ENCODE measurements around the gene PTPN7.

DNA sequence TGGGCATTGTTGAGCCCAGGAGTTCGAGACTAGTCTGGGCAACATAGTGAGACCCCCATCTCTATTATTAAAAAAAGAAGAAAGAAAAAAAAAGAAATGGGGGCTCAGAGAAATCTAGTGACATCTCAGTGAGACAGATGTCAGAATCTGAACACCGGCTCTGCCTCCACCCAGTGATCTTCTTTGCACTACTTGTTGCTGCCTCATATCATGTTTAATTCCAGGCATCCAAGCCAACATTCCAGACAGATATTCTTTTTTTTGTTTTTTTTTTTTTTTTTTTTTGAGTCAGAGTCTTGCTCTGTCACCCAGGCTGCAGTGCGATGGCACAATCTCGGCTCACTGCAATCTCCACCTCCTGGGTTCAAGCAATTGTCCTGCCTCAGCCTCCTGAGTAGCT, 10.8 kb downstream of the PTPN7 start:
- TF ChIP-seq POLR2A (IDR thresholded peaks at IDR 0.05), result no peak
- TF ChIP-seq, protein P1, sequence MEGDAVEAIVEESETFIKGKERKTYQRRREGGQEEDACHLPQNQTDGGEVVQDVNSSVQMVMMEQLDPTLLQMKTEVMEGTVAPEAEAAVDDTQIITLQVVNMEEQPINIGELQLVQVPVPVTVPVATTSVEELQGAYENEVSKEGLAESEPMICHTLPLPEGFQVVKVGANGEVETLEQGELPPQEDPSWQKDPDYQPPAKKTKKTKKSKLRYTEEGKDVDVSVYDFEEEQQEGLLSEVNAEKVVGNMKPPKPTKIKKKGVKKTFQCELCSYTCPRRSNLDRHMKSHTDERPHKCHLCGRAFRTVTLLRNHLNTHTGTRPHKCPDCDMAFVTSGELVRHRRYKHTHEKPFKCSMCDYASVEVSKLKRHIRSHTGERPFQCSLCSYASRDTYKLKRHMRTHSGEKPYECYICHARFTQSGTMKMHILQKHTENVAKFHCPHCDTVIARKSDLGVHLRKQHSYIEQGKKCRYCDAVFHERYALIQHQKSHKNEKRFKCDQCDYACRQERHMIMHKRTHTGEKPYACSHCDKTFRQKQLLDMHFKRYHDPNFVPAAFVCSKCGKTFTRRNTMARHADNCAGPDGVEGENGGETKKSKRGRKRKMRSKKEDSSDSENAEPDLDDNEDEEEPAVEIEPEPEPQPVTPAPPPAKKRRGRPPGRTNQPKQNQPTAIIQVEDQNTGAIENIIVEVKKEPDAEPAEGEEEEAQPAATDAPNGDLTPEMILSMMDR (IDR thresholded peaks at IDR 0.05), result no peak

Data from Peyer's patch (tissue), 4 donors.